HG03521 (cell line): Measurements from ENCODE around the gene PLA2G2A.
"Not testable (repeated sequence)": the region's sequence is repeated elsewhere in the genome, so short reads cannot be mapped to it uniquely, and the experiment has no call there.

ENCODE experiments used
- ATAC-seq: cut with Tn5 transposase; IDR thresholded peaks from one replicate; pipeline ENCODE4 v1.9.1; 2021; ENCODE audit warnings: mild to moderate bottlenecking, moderate library complexity; ENCODE audit not compliant: unreplicated experiment

The PLA2G2A gene

DNA sequence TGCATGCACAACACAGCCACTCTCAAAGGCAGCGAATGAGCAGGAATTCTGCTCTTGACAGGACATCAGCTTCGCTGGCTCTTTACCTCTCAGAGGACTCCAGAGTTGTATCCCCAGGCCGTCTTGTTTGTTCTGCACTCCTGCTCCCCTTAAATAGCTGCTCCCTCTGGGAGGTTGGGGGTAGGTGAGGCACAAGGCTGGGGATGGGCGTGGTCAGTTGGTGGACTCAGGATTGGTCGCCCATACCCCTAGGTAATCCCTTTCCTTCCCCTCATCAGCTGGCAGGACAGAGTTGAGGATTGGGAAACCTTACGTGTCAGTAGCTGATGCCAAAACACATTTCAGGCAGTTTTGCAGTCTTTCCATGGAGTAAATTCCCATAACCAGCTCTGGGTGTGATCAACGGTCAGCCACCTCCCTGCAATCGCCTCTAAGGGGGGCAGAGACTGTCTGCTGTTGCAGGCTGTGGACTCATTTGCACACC lies at the start of gene PLA2G2A:
PLA2G2A (minus strand) TSS at position 125 of the 484 bp plus-strand sequence. CDS start 845 bp downstream, outside the sequence.
- ATAC-seq: no peak

DNA sequence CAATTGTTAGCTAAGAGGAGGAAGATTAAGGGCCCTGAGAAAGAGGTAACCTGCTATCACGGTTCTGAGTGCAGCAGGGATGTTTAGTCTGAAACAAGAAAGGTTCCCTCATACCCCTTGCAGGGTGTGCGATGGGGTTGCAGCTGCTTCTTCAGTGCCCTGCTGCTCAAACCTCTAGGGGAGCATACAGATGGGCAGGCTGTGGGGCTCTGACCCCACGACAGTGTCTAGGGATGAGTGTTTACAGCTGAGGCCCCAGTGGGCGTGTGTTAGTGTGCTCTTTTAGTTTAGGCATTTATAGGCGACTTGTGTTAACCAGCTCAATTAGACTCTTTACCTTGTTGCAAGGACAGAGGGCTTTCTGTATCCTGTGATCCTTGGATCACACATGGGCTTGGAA lies 49.3 kb upstream of the PLA2G2A start:
- no peak for ATAC-seq

GRCh38 chr1:20028125-20028524 lies 48.7 kb upstream of the PLA2G2A start:
- no peak for ATAC-seq

DNA sequence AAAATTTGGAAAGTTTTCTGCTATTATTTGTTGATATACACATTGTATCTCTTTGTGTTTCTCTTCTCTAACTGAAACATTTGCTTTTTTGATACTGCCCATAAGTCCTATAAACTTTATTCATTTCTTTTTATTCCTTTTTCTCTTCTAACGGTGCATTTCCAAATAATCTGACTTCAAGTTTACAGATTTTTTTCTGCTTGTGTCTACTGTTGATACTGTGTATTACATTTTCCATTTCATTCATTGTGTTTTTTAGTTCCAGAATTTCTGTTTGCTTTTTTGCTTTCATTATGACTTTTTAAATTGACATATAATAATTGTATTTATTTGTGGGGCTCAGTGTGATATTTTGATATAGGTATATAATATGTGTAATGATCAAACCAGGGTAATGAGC lies 38.3 kb upstream of the PLA2G2A start:
- ATAC-seq: no peak

- no peak for ATAC-seq
Measured at GRCh38 chr1:20014153-20014552, 34.7 kb upstream of the PLA2G2A start.

DNA sequence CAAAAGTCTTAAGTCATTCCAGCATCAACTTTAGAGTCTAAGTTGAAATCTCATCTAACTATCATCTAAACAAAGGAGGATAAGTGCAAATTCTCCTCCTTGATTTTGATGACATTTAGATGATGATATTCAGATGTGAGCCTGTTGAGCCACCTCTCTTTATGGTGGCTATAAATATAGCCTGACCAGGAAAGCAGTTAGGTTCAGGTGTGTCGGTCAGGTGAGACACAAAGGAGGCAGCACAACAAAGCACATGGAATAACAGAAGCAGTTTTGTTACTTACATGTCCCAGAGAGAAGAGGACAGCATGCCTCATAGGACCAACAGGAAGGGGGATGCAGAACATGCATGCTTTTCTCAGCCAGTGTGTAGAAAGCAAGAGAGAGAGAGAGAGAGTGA lies 30.6 kb upstream of the PLA2G2A start:
- no peak for ATAC-seq

DNA sequence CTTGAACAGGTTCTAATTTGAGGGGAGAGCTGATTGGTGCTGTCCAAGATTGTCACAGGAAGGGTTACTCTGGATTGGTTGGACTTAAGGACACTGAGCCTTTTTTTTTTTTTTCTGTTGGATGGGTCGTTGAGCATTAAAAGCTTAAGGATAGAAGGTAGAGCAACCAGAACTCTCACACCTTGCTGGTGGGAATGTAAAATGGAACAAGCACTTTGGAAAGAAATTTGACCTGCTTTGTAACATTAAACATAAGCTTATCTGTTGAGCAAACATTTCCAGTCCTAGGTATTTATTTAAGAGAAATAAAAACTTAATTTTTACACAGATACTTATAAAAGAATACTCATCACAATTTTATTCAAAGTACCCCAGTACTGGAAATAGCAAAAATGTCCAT lies 29.8 kb upstream of the PLA2G2A start:
- no peak for ATAC-seq

DNA sequence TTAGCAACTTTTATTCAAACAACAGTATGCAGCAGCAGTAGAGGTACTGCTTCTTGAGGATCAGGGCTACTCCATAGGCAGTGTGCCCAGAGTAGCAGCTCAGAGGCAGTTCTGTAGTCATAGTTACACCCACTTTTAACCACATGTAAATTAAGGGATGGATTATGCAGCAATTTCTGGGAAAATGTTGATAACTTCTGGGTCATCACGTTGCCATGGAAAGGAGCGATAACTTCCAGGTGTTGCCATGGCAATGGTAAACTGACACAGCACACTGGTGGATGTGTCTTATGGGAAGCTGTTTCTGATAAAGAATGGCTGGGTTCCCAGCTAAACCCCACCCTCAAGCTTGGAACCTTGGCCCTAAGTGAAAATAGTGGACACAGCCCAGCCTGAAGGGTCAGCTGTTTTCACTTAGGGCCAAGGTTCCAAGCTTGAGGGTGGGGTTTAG lies 29.0 kb upstream of the PLA2G2A start:
- ATAC-seq: no peak

DNA sequence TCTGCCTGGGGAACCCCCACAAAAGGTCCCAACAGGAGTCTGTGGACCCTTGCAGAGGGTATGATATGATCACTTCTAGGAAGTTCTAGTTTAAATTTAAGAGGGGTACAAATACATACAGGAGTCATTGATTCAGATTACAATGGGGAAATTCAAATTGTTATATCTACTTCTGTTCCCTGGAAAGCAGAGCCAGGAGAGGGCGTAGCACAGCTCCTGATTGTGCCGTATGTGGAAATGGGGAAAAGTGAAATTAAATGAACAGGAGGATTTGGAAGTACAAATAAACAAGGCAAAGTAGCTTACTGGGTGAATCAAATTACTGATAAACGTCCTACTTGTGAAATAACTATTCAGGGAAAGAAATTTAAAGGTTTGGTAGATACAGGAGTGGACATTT lies 19.4 kb upstream of the PLA2G2A start:
- not testable (repeated sequence) for ATAC-seq

- no peak for ATAC-seq
Measured at GRCh38 chr1:19990689-19991088, 11.3 kb upstream of the PLA2G2A start.

DNA sequence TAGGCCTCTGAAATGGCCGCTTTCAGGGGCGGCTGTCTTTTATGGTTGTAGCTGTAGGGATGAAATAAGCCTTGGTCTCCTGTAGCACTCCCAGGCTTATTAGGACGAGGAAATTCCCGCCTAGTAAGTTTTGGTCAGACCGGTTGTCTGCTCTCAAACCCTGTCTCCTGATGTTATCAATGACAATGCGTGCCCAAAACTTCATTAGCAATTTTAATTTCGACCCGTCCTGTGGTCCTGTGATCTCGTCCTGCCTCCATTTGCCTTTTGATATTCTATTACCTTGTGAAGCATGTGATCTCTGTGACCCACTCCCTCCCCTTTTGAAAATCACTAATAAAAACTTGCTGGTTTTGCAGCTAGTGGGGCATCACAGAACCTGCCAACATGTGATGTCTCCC lies 10.8 kb upstream of the PLA2G2A start:
- not testable (repeated sequence) for ATAC-seq

- no peak for ATAC-seq
Measured at GRCh38 chr1:19988267-19989006, 9.0 kb upstream of the PLA2G2A start.

GRCh38 chr1:19987719-19988118 lies 8.3 kb upstream of the PLA2G2A start:
- no peak for ATAC-seq

DNA sequence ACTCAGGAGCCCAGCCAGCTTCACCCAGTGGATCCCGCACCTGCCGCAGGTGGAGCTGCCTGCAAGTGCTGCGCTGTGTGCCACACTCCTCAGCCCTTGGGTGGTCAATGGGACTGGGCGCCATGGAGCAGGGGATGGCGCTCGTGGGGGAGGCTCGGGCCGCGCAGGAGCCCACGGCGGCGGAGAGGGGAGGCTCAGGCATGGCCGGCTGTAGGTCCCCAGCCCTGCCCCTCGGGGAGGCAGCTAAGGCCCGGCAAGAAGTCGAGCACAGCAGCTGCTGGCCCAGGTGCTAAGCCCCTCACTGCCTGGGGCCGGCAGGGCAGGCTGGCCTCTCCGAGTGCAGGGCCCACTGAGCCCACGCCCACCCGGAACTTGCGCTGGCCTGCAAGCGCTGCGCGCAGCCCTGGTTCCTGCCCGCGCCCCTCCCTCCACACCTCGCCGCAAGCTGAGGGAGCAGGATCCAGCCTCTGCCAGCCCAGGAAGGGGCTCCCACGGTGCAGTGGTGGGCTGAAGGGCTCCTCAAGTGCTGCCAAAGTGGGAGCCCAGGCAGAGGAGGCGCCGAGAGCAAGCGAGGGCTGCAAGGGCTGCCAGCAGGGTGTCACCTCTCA lies 5.1 kb upstream of the PLA2G2A start:
- not testable (repeated sequence) for ATAC-seq

DNA sequence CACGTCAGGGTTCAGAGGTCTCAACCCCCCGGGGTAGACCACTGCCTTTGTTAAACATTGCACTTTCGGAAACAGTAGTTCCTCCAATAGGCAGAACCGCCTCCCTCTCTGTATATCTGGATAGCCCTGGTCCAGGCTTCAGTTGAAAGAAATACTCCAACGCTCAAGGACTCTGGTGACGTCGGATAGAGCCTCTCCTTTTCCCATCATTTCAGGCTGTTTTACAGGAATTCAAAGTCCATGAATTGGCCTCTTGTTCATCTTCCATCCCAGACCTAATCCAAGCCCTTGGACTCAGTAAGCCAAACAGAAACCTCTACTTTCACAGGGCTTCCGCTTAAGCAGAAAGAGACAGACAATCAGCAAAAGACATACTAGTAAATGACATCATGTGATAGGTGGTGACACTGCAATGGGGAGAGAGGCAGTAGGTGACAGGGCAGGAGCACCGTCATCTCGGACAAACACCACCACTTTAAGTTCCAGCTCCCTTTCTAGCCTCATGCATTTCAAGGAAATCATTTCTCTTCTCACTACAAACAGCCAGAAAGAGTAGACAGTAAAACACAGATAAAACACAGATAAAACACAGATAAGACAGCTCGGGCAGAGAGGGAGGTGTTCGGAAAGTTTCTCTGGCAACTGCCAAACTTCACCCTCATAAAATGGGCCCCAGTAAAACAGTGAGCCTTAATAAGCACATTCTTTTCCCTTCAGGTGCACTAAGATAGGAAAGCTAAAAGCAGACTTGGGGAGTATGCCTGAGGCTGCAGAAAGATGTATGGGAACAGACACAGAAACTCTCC lies 2.3 kb upstream of the PLA2G2A start:
- no peak for ATAC-seq

DNA sequence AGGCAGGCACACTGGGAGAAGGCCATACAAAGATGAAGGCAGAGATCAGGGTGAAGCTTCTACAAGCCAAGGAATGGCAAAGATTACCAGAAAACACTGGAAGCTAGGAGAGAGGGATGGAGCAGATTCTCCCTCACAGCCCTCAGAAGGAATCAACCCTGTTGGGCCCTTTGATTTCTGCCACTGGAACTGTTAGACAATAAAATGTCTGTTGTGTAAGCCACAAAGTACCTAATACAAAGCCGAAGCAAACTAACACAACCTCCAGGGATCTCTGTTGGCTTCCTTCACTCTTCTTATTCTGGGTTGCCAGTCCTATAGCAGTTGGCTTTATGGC lies 1.7 kb upstream of the PLA2G2A start:
- ATAC-seq: no peak

- ATAC-seq: no peak
Measured at GRCh38 chr1:19980314-19980713, 896 bp upstream of the PLA2G2A start.

DNA sequence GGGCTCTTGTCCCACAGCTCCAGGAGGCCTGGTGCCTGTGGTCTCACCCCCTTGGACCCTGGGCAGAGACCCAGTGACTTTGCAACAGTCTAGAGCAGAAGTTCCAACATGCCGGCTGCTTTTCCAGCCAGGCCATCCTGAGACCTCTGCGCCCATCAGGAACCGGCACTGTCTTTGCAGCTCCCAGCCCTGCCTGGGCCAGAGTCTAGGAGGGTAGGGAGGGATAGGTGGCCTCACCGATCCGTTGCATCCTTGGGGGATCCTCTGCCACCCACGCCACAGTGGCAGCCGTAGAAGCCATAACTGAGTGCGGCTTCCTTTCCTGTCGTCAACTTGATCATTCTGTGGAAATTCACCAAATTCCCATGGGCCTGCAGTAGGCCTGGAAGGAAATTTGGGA lies 1.3 kb downstream of the PLA2G2A start:
- ATAC-seq: no peak

DNA sequence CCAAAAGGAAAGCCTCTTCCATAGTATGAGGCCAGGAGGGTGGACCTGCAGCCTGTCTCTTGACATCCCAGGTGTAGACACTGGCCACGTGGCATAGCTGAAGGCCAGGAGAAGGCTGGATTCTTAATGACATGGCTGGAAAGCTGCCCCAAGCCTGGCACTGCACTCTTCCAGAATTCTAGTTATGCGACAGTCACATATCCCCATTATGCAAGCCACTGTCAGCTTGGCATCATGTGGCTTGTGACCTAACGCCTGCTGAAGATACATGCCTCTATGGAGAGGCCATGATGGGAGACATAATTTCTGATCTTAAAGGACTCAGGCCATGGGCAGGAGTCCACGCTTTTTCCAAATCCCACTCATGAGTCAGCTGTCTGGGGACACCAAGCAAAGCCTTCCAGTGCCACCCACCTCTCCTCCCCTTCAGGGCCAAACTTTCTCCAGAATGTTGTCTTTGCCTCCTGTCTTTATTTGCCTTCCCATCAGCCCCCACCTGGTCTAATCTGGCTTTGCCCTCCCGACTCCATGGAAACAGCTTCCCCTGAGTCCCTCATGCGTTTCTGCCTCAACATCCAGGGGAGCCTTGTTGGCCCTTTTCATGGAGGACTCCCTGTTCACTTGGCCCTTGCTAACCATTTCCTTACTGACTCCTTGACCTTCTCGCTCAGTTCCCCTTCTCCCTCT lies 3.0 kb downstream of the PLA2G2A start:
- ATAC-seq: no peak

DNA sequence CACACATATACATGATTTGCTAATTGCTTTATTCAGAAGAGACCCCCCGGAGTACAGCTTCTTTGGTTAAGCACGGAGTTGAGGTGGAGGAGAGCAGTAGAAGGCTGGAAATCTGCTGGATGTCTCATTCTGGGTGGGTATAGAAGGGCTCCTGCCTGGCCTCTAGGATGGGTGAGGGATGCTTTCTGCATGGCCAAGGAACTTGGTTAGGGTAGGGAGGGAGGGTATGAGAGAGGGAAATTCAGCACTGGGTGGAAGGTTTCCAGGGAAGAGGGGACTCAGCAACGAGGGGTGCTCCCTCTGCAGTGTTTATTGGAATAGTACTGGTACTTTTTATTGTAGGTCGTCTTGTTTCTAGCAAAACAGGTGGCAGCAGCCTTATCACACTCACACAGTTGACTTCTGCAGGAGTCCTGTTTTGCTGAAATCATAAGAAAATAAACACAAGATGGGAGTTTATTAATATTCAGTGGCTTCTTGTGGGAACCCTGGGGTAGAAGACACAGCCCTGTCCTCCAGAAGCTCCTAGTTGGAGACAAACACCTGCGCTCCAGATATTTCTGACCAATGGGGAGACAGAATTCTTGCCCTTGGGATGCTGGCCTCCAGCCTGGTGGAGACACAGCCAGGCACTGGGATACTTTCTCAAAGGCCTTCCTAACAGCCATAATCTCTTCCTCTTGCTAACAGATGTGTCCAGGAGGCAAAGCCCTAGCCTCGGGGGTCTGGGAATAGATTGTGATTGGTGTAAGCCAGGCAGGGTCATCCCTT lies 3.8 kb downstream of the PLA2G2A start:
- no peak for ATAC-seq
